WTC11 (cell line): ENCODE data around the gene PTPN5.

Source experiments
- ETV6 ChIP-seq: sonication (generic); formaldehyde crosslinking; IDR thresholded peaks from 2 replicates; pipeline ENCODE4 v1.8.1; 2022; ENCODE audit warnings: mild to moderate bottlenecking, missing genetic modification reagents
- SP1 ChIP-seq: sonication (generic); formaldehyde crosslinking; conservative IDR thresholded peaks from 2 replicates; pipeline ENCODE4 v1.8.1; 2022; ENCODE audit warnings: missing genetic modification reagents
- TF ChIP-seq, protein P1 (sequence below): fragments of 200-600 bp; IDR thresholded peaks from 2 replicates; pipeline ENCODE4 v1.8.0; 2022; ENCODE audit warnings: antibody characterized with exemption
- TF ChIP-seq, protein P2 (sequence below): sonication (generic); formaldehyde crosslinking; IDR thresholded peaks from 2 replicates; pipeline ENCODE4 v1.8.1; 2023; ENCODE audit warnings: mild to moderate bottlenecking, moderate library complexity, missing genetic modification reagents

- TF ChIP-seq, protein P1, sequence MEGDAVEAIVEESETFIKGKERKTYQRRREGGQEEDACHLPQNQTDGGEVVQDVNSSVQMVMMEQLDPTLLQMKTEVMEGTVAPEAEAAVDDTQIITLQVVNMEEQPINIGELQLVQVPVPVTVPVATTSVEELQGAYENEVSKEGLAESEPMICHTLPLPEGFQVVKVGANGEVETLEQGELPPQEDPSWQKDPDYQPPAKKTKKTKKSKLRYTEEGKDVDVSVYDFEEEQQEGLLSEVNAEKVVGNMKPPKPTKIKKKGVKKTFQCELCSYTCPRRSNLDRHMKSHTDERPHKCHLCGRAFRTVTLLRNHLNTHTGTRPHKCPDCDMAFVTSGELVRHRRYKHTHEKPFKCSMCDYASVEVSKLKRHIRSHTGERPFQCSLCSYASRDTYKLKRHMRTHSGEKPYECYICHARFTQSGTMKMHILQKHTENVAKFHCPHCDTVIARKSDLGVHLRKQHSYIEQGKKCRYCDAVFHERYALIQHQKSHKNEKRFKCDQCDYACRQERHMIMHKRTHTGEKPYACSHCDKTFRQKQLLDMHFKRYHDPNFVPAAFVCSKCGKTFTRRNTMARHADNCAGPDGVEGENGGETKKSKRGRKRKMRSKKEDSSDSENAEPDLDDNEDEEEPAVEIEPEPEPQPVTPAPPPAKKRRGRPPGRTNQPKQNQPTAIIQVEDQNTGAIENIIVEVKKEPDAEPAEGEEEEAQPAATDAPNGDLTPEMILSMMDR = no peak
- no peak for TF ChIP-seq ETV6 (CRISPR knock-in tag)
- TF ChIP-seq, protein P2, sequence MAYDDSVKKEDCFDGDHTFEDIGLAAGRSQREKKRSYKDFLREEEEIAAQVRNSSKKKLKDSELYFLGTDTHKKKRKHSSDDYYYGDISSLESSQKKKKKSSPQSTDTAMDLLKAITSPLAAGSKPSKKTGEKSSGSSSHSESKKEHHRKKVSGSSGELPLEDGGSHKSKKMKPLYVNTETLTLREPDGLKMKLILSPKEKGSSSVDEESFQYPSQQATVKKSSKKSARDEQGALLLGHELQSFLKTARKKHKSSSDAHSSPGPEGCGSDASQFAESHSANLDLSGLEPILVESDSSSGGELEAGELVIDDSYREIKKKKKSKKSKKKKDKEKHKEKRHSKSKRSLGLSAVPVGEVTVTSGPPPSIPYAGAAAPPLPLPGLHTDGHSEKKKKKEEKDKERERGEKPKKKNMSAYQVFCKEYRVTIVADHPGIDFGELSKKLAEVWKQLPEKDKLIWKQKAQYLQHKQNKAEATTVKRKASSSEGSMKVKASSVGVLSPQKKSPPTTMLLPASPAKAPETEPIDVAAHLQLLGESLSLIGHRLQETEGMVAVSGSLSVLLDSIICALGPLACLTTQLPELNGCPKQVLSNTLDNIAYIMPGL (CRISPR knock-in tag) = no peak
- no peak for TF ChIP-seq SP1 (CRISPR knock-in tag)
Measured at GRCh38 chr11:18743365-18743764, 48.2 kb downstream of the PTPN5 start.
